Measurements from ENCODE around the gene ACLY.
"Not testable (repeated sequence)": the region's sequence is repeated elsewhere in the genome, so short reads cannot be mapped to it uniquely, and the experiment has no call there.

The ACLY gene

GRCh38 chr17:41939693-41940090, 20.9 kb upstream of the ACLY start:
- DNase-seq (ENCODE audit: low spot score): no peak

DNA sequence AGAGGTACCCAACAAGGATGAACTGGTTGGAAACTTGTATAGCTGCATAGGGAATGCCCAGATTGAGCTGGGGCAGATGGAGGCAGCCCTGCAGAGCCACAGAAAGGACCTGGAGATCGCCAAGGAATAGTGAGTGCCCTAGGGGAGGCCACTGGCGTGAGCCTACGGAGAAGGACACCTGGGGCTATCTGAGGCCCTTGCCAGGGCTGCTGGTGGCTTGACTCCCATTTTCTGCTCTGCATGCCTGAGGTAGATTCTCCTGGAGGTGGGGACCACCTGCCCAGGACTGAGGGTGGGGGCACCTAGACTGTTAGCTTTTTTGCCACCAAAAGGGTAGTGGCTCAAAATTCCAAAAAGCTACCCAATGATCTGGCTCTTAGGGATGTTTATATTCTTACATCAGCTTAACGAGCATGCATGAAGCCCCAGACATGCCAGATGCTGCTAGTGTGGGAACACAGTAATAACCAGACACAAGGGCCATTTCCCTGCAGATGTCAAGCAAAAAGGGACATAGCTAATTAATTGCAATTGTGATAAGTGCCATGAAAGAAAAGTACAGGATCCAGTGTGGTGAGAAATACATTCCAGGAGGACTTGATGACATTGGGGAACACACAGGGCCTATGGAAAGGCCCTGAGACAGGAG, 20.4 kb upstream of the ACLY start:
- no peak for DNase-seq (ENCODE audit: low spot score)

GRCh38 chr17:41937970-41938954, 19.5 kb upstream of the ACLY start:
- DNase-seq (ENCODE audit: low spot score): no peak

- DNase-seq (ENCODE audit: low spot score): no peak
These were observed 16.9 kb upstream of the ACLY start for GRCh38 chr17:41935641-41936040.

DNA sequence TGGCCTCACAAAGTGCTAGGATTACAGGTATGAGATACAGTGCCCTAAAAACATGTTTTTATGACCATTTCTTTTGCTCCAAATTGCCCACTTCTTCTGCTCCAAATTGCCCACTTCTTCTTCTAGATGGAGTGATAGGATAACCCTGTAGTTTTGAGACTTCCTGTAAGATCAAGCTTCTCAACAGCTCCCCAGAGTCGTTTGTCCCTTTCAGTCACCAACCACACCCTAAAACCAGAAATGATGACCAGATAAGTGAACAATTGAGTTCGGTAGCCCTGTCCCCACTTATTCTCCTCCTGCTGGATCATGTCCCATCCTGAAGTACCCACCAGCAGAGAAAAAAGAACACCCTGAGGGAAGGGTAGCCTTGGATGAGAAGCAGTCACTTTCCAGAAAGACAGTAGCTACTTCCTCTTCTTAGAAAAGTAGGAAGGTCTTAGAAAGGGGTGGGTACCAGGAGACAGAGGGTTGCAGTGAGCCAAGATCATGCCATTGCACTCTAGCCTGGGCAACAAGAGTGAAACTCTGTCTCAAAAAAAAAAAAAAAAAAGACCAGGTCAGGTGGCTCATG, 14.2 kb upstream of the ACLY start:
- DNase-seq (ENCODE audit: low spot score): no peak

- DNase-seq (ENCODE audit: low spot score): not testable (repeated sequence)
These were observed 13.0 kb upstream of the ACLY start for GRCh38 chr17:41931715-41932114.

GRCh38 chr17:41930833-41931156, 12.0 kb upstream of the ACLY start:
- not testable (repeated sequence) for DNase-seq (ENCODE audit: low spot score)

DNA sequence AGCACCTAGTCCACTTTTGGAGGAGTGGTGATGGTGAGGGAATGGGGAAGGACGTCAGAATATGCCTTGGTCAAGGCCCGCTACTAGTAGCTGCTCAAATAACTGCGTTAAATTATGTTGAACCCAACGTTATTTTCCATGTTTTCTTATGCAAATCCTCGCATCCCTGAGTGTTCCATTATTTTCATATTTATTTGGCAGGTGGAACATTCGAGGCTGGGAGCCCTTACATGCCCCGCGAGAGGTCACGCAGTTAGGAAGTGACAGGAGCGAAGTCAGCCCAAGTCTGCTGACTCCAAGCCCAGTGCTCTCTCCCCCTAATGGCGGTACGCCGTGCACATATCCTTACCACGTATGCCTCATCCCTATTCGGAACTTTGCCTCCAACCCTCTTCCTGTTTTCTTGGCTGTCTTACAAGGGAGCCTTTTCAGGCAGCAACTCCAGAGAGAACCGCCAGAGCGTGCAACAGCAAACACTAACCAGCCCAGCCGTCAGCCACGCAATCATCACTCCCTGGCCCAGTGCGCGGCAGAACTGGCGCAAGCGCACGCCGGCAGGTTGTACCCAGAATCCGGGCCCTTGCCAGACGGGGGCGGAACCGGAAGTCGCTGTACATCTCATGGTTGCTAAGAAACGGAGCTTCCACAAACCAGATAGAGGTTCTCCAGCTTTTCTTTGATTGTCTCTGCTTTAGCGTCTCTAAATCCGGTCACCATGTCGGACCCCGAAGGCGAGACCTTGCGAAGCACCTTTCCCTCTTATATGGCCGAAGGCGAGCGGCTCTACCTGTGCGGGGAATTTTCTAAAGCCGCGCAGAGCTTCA, 11.5 kb upstream of the ACLY start, which contains the start of gene ODAD4:
TSS of gene ODAD4 (plus strand) at position 609 of the 824 bp plus-strand sequence. CDS start at position 716, 107 bp downstream.
- DNase-seq (ENCODE audit: low spot score): peak; percentile 97

DNA sequence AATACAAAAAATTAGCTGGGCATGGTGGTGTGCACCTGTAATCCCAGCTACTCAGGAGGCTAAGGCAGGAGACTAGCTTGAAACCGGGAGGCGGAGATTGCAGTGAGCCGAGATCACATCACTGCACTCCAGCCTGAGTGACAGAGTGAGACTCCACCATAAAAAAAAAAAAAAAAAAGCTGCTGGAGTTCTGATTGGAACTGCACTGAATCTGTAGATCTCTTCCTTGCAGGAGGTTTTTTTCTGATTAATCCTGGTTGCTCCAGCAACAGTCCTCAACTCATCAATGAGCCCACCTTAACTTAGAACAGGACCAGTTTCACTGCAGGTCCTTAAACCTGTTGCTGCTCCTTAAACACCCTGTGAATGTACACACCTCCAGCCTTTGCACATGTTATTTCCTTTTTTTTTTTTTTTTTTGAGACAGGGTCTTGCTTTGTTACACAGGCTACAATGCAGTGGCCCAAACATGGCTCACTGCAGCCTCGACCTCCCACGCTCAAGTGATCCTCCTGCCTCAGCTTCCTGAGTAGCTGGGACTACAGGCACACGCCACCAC, 10.0 kb upstream of the ACLY start:
- no peak for DNase-seq (ENCODE audit: low spot score)

DNA sequence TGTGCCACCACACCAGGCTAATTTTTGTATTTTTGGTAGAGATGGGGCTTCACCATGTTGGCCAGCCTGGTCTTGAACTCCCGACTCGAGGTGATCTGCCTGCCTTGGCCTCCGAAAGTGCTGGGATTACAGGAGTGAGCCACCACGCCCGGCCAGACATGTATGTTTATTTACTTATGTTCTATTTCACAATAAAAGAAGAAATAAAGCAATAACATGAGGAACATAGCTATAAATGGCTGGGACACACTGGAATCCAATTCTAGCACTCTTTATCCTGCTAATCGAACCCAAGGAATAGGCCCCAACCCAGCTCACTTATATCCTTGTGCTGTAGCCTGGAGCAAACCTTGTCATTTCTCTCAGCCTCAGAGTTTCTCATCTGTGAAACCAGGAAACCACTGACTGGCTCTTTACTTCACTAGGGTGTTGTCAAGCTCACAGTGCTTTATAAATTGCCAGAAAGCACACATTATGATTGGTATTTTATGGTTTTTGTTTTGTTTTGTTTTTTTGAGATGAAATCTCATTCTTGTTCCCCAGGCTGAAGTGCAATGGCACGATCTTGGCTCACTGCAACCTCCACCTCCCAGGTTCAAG, 7.3 kb upstream of the ACLY start:
- DNase-seq (ENCODE audit: low spot score): no peak

DNA sequence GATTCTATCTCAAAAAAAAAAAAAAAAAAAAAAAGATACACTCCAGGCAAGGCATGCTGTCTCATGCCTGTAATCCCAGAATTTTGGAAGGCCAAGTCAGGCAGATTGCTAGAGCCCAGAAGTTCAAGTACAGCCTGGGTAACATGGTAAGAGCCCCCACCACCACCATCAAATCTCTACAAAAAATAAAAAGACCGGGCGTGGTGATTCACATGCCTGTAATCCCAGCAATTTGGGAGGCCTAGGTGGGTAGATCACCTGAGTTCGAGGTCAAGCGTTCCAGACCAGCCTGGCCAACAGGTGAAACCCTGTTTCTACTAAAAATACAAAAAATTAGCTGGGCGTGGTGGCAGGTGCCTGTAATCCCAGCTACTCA, 1.8 kb upstream of the ACLY start:
- no peak for DNase-seq (ENCODE audit: low spot score)

DNA sequence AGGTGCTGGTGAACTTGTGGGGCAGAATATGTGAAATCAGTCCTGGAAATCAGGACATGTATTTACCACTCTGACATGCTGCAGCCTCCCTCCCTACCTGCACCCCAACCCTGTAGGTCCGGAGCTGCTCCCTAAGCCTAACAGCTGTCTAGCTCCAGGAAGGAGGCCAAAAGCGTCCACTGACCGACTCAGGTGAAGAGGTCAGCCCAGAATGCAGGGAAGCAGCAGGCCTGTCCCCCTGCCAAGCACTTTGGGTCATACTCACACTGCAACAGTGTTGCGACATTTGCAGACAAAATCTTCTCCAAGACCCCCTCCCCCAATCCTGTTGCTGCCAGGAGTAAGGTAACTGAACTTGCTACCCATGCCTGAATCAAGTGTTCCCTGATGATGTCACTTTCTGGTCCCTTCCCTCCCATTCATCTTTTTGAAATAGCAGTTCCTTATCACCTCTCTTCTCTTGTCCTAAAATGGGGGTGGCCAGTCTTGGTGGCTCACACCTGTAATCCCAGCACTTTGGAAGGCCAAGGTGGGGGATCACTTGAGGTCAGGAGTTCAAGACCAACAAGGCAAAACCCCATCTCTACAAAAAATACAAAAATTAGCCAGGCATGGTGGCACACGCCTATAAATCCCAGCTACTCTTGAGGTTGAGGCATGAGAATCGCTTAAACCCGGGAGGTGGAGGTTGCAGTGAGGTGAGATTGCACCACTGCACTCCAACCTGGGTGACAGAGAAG, 1.3 kb upstream of the ACLY start:
- DNase-seq (ENCODE audit: low spot score): no peak

- DNase-seq (ENCODE audit: low spot score): no peak
These were observed 540 bp upstream of the ACLY start for GRCh38 chr17:41919165-41919817.

- no peak for DNase-seq (ENCODE audit: low spot score)
These were observed 955 bp downstream of the ACLY start for GRCh38 chr17:41917679-41918313.

- peak; percentile 36 for DNase-seq (ENCODE audit: low spot score)
These were observed 1.6 kb downstream of the ACLY start for GRCh38 chr17:41917192-41917591.

GRCh38 chr17:41915566-41915965, 3.2 kb downstream of the ACLY start:
- no peak for DNase-seq (ENCODE audit: low spot score)

GRCh38 chr17:41915020-41915419, 3.7 kb downstream of the ACLY start:
- DNase-seq (ENCODE audit: low spot score): no peak

DNA sequence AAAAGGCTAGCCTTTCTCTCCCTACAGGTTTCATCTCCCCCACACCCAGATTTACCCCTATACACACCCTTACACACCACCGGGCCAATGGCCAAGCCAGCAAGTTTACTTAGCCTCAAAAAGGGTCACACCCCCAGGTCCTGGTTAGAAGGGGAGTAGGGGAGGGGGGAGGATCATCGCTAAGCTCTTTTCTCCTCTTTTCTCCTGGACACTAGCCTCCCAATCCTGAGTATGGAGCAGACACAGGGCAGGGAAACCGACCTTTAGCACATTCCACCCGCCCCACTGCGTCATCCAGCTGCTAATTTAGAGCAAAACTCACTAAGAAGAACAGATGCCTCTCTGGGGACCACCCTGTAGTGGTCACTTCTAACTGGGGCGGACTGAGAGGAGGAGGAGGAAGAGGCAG, 4.4 kb downstream of the ACLY start:
- DNase-seq (ENCODE audit: low spot score): no peak

DNA sequence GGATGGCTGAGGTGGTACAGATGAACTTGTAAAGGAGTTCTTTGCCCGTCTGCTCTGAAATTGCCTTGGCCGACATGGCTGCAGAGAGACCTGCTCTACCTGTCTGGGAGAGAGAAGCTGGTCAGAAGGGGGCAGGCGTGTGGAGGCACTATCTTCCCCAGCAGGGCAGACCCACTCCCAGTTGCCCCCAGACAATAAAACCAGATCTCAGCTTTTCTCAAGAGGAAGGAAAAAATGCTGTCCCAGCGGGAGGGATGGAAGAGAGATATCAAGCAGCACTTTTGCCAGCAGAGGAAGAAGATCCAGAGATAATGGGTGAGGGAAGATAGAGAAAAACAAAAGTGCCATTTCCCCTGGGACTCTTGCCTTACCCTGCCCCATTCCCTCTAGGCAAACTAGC, 5.0 kb downstream of the ACLY start:
- no peak for DNase-seq (ENCODE audit: low spot score)

GRCh38 chr17:41912925-41913324, 5.8 kb downstream of the ACLY start:
- no peak for DNase-seq (ENCODE audit: low spot score)
